ENCODE results near the gene DONSON. TPM values are rescaled to one million over a fixed set of nuclear protein-coding genes. Genes with fewer than 3 reads are reported as not detected.

Gene DONSON
- total RNA-seq, 4 donors from 2014 or later: 5.8 to 19.7 (median 6.7) TPM

DNA sequence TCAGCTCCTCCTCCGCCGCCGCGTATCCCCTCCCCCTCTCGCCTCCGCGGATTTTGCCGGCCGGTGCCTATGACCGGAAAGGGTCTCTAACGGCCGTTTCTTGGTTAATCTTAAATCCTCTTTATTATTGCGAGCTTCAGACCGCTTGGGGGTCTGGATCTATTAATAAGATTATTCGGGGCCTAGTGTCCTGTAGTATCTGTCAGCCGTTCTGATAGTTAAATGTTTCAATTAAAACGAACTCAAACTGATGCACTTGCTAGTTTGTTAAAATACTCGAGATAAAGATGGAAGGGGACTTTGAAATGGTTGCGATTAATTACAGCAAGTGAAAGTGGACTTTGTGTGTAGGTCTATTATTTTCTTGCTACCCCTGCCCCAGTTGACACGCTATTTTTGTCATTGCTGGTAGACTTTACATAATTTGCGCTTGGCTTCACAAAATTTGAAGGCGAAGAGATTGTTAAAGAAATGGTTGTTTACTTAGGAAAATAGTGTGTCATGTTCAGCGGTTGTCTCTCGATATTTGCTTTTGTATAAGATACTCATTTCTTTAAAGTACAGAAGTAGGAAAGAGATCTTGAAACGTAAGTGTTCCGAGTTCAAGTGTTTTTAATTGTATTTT, 44.9 kb downstream of the DONSON start:
- peak; percentile 84 to 88 for DNase-seq (ENCODE audit: low spot score in 2 of 2)
- H3K27ac ChIP-seq: peak overlapping the region; percentile 100
- peaks cover 25% of the 10 kb centered on the region for H3K36me3 ChIP-seq
- peaks cover 46% of the 10 kb centered on the region for H3K4me1 ChIP-seq
- H3K9me3 ChIP-seq: no peaks in the 10 kb centered on the region
- peak overlapping the region; percentile 78 for H3K4me3 ChIP-seq
- no peaks in the 10 kb centered on the region for H3K27me3 ChIP-seq
- no peak for TF ChIP-seq POLR2AphosphoS5 (IDR thresholded peaks at IDR 0.05)
- no peak for TF ChIP-seq CTCF (IDR thresholded peaks at IDR 0.05)
- TF ChIP-seq EP300 (IDR thresholded peaks at IDR 0.05): no peak
- TF ChIP-seq POLR2A (IDR thresholded peaks at IDR 0.05): no peak
- under 1% methylated on average over 26 of the region's 26 CpGs for WGBS

DNA sequence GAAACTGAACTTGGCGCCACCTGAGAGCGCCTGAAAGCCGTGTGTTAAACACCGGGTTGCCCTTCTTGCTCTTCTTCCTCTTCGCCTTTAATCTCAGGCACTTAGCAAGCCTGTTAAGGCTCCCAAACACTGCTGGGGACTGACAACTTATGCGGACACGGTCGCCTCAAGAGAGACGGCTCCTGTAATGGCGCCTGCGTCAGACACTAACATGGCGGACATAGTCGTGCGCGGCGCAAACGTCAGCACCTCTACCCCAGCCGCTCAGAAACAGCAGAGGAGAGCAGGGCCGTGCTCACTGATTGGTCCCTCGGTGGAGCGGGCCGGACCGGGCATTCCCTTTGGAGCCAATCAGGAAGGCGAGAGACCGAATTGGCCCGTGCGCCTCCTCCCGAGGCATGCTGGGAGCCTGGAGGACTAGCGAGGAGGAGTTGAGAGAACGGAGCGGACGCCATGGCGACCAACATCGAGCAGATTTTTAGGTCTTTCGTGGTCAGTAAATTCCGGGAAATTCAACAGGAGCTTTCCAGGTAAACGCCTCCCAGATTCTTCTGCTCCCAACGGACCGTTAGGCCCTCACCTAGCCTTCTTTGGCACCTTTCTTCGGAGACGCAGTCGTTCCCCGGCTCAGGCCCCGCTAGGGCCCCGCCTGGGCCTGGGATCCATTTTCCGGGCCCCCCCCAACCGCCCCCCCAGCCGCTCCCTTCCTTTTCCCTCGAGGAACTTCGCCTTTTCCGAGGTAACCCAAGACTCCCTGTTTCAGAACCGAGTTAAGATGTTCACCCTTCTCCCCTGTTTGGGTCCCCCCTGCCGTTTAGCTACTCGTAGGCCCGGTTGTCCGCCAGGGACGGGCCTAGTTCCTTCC, 45.6 kb downstream of the DONSON start, which contains the start of gene SON:
Gene SON, plus strand, starts transcription at position 399 of the 865 bp plus-strand sequence. Its CDS starts 55 bp downstream, at position 454.
- Histone ChIP-seq H3K4me1 (peaks cover 40% of the 10 kb centered on the region), H3K27me3 (no peaks in the 10 kb centered on the region), H3K27ac (peak within 1 kb of the TSS; percentile 100), H3K4me3 (peak within 1 kb of the TSS; percentile 78), H3K36me3 (peaks cover 25% of the 10 kb centered on the region), H3K9me3 (no peaks in the 10 kb centered on the region)
- under 1% methylated on average over 50 of the region's 57 CpGs for WGBS
- peak; percentile 100 for DNase-seq (ENCODE audit: low spot score in 2 of 2)
- TF ChIP-seq EP300 (IDR thresholded peaks at IDR 0.05) (no peak), POLR2AphosphoS5 (IDR thresholded peaks at IDR 0.05) (peak; percentile 76 to 90 (median 89)), POLR2A (IDR thresholded peaks at IDR 0.05) (peak in 1 of 2 donors; percentile 95), CTCF (IDR thresholded peaks at IDR 0.05) (no peak)

- under 1% methylated on average over 20 of the region's 56 CpGs for WGBS
These were observed 46.5 kb downstream of the DONSON start, which contains the start of gene GART for GRCh38 chr21:33541756-33542639. Gene GART (minus strand): TSS chr21:33542117. CDS start chr21:33539315, 2,802 bp downstream.

DNA sequence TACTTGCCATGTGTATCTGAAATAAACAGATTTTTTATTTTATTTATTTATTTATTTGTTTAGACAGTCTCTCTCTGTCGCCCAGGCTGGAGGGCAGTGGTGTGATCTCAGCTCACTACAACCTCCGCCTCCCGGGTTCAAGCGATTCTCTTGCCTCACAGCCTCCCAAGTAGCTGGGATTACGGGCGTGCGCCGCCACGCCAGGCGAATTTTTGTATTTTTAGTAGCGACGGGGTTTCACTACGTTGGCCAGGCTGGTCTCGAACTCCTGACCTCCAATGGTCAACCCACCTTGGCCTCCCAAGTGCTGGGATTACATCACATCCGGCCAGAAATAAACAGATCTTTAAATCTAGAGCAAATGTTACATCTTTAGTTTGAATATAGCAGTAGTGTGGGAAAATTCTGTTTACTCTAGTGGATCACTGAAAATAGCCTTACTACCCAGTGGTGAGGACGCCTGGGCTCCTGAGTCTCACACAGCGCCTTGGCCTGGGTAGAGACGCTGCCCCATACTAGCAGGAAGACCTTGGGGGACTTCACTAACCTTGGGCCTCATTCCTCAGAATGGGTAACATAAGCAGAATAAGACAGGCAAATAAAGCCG, 47.3 kb downstream of the DONSON start:
- Histone ChIP-seq H3K9me3 (no peaks in the 10 kb centered on the region), H3K4me1 (peaks cover 38% of the 10 kb centered on the region), H3K27me3 (no peaks in the 10 kb centered on the region), H3K36me3 (peaks cover 30% of the 10 kb centered on the region), H3K4me3 (peak overlapping the region; percentile 78), H3K27ac (peak overlapping the region; percentile 100)
- no peak for DNase-seq (ENCODE audit: low spot score in 2 of 2)
- WGBS: 60% methylated on average over 19 of the region's 19 CpGs
- TF ChIP-seq POLR2AphosphoS5 (IDR thresholded peaks at IDR 0.05) (no peak), EP300 (IDR thresholded peaks at IDR 0.05) (no peak), POLR2A (IDR thresholded peaks at IDR 0.05) (no peak), CTCF (IDR thresholded peaks at IDR 0.05) (no peak)

More at GRCh38 chr21:33541756-33542639, 46.5 kb downstream of the DONSON start, which contains the start of gene GART:
- H3K4me1 ChIP-seq: peaks cover 40% of the 10 kb centered on the region
- no peaks in the 10 kb centered on the region for H3K27me3 ChIP-seq
- peak within 1 kb of the TSS; percentile 100 for H3K27ac ChIP-seq
- peaks cover 24% of the 10 kb centered on the region for H3K36me3 ChIP-seq
- no peaks in the 10 kb centered on the region for H3K9me3 ChIP-seq
- TF ChIP-seq POLR2AphosphoS5 (IDR thresholded peaks at IDR 0.05) (peak; percentile 61 to 81 (median 65)), CTCF (IDR thresholded peaks at IDR 0.05) (no peak), POLR2A (IDR thresholded peaks at IDR 0.05) (peak; percentile 44 to 88)
- peak within 1 kb of the TSS; percentile 78 for H3K4me3 ChIP-seq
- peak; percentile 91 to 92 for DNase-seq (ENCODE audit: low spot score in 2 of 2)

All from suprapubic skin (tissue), 4 donors.